Measurements from ENCODE around the gene RNF32.

- no peak for TF ChIP-seq POLR2A (IDR thresholded peaks at IDR 0.05; ENCODE audit: low read length)
- no peak for TF ChIP-seq GATA1 (IDR thresholded peaks at IDR 0.05; ENCODE audit: low read depth, low read length)
Measured at GRCh38 chr7:156606691-156607331, 33.8 kb upstream of the RNF32 start.
